Brain pericyte (primary cell): Measurements from ENCODE around the gene ZFYVE16.
"Not testable (repeated sequence)": the region's sequence is repeated elsewhere in the genome, so short reads cannot be mapped to it uniquely, and the experiment has no call there.

Source experiments
- DNase-seq: peaks from one replicate; pipeline ENCODE4 v3.0.0-alpha.2; 2012; ENCODE audit warnings: low read depth, low spot score

The ZFYVE16 gene

GRCh38 chr5:80409367-80409966 is 1.6 kb downstream of the ZFYVE16 start:
- no peak for DNase-seq

GRCh38 chr5:80411589-80412219 is 3.8 kb downstream of the ZFYVE16 start:
- no peak for DNase-seq

GRCh38 chr5:80414113-80414512 is 6.2 kb downstream of the ZFYVE16 start:
- no peak for DNase-seq

GRCh38 chr5:80417973-80418372 is 10.1 kb downstream of the ZFYVE16 start:
- DNase-seq: no peak

- DNase-seq: not testable (repeated sequence)
These were observed 16.5 kb downstream of the ZFYVE16 start for GRCh38 chr5:80424365-80424764.

GRCh38 chr5:80435476-80435875 is 27.6 kb downstream of the ZFYVE16 start:
- no peak for DNase-seq

GRCh38 chr5:80437326-80437725 is 29.5 kb downstream of the ZFYVE16 start:
- DNase-seq: no peak

- DNase-seq: no peak
These were observed 30.9 kb downstream of the ZFYVE16 start for GRCh38 chr5:80438739-80439138.

- DNase-seq: no peak
These were observed 31.3 kb downstream of the ZFYVE16 start for GRCh38 chr5:80439213-80439612.

- DNase-seq: no peak
These were observed 34.9 kb downstream of the ZFYVE16 start for GRCh38 chr5:80442742-80443141.

GRCh38 chr5:80453366-80453765 is 45.5 kb downstream of the ZFYVE16 start:
- DNase-seq: no peak

- no peak for DNase-seq
These were observed 55.4 kb downstream of the ZFYVE16 start for GRCh38 chr5:80463269-80463668.

- DNase-seq: no peak
These were observed 59.0 kb downstream of the ZFYVE16 start for GRCh38 chr5:80466669-80467485.

- DNase-seq: no peak
These were observed 60.3 kb downstream of the ZFYVE16 start for GRCh38 chr5:80468131-80468530.

GRCh38 chr5:80470631-80471030 is 62.8 kb downstream of the ZFYVE16 start:
- not testable (repeated sequence) for DNase-seq

GRCh38 chr5:80474929-80475328 is 67.1 kb downstream of the ZFYVE16 start:
- no peak for DNase-seq

GRCh38 chr5:80479713-80480112 is 71.8 kb downstream of the ZFYVE16 start:
- no peak for DNase-seq

GRCh38 chr5:80480354-80480753 is 72.5 kb downstream of the ZFYVE16 start:
- DNase-seq: no peak

- no peak for DNase-seq
These were observed 73.4 kb downstream of the ZFYVE16 start for GRCh38 chr5:80481019-80481893.

- DNase-seq: no peak
These were observed 74.7 kb downstream of the ZFYVE16 start for GRCh38 chr5:80482578-80482977.

GRCh38 chr5:80483636-80484232 is 75.9 kb downstream of the ZFYVE16 start:
- no peak for DNase-seq
